ENCODE data around the gene NUCKS1. TPM values are rescaled to one million over a fixed set of nuclear protein-coding genes. Genes with fewer than 3 reads are reported as not detected.

Gene NUCKS1
- total RNA-seq, 1 experiment from 2014 or later, result 184 TPM

DNA sequence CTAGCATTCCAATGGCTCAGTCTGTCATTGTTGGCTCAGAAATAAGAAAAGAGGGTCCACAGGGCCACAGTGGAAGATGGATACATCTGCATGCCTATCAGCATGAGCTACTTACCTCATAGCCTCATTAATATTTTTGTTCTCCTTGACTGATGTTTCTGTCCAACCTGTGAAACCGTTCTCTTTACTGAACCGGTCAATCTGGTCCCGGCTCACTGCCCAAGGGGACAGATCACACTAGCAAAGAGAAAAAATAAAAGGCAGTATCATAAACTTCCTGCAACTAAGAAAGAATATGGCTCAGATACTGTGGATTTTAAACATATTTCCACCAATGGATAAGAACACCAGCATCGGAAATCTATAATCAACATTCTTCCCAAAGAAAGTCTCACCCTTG lies 20.6 kb upstream of the NUCKS1 start:
- DNase-seq (ENCODE audit: low read depth), result no peak

DNA sequence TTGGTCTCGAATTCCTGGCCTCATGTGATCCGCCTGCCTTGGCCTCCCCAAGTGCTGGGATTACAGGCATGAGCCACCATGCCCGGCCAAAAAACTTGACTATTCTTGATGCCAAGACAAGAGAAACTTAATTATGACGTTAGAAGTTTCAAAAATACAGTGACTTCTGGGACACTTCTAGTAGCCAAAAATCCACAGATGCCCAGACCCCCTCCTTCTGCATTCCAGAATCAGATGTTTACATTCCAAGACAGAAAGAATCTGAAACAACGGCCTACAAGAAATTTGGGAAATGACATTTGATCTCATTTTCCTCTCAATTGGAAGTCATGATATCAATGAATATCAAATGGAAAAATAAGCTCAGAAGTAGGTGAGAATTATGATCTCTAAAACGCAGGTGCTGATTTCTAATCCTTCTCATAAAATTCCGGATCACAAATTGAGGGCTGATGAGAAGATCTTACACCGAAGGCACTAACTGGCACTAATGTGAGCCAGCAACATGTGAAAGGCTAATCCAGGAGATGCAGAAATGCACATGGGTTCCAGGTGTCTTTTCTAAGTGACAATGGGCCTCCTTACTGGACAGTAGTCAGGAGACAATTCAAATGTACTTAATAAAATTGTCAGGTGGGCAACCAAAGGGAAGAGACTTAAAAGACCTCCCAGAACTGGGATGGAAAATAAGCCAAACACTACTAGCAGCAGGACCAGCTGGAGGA lies 19.8 kb upstream of the NUCKS1 start:
- DNase-seq (ENCODE audit: low read depth), result no peak

DNA sequence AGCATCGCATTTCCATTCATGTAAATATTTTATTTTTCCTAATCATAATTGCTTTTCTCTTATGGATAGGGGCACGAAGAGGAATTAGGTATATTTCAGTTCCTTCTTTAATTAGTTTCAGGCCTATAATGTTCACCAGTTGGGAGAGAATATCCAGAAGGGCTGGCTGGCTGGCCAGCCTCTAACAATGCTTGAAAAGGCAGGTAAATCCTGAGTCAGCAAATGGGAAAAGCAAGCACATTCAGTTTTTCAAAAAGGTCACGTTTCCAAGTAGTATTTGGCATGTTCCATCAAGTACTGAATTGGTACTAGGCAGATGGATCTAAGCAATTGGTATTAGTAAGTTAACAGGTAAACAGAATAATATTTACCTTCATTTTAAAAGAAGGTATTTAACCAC lies 17.3 kb upstream of the NUCKS1 start:
- no peak for DNase-seq (ENCODE audit: low read depth)

DNA sequence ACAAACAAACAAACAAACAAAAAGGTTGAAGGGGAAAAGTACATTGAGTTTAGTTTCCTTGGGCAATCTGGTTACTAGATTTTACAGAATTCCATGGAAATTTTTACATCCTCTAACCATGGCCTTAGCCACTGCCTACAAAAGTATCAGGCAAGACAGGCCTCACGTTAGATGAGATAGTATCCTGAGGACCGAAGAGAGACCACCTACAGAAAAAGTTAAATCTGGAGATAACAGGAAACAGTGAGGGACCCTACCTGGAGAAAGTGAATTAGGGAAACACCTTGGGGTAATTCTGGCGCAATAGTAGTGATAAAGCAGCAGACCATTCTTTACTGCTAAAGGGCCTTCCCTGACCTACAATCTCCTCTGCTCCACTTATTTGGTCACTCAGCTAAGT lies 16.6 kb upstream of the NUCKS1 start:
- DNase-seq (ENCODE audit: low read depth), result no peak

DNA sequence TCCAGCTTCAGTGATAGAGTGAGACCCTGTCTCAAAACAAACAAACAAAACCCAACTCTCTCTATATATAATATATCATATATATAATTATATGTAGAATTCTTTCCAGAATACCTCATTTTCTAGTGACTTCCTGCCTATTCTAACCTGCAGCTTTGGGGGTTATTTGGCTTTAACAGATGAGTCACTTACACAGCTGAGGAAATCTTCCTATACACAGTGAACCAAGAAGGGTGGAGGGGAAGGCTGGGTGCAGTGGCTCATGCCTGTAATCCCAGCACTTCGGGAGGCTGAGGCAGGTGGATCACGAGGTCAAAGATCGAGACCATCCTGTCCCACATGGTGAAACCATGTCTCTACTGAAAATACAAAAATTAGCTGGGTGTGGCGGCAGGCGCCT lies 16.1 kb upstream of the NUCKS1 start:
- peak; percentile 44 for DNase-seq (ENCODE audit: low read depth)

DNA sequence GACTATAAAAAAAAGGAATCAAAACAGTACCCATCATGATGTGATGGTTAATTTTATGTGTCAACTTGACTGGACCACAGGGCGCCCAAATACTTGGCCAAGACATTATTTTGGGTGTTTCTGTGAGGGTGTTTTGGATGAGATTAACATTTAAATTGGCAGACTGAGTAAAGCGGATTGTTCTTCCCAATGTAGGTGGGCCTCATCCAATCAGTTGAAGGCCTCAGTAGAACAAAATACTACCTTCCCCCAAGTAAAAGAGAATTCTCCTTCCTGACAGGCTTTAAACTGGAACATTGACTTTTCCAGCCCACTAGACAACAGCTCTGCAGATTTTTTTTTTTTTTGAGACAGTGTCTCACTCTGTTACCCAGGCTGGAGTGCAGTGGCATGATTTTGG lies 14.6 kb upstream of the NUCKS1 start:
- DNase-seq (ENCODE audit: low read depth), result no peak

DNA sequence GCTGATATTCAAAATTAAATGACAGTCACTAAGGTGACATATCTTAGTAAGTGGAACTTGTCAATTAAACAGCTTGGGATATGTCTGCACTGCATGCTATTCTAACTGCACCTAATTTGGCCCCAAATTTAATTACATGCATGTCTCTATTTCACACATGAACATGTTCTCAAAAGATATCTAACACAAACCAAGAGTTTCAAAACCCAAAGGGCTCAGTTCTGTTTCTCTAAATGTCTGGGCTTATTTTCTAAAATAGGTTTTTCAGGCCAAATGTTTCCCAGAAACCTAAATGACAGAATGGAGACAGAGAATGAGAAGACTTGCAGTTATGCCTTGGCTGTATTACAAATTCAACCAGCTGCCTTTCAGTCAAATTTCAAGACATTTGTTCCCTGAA lies 14.0 kb upstream of the NUCKS1 start:
- no peak for DNase-seq (ENCODE audit: low read depth)

DNA sequence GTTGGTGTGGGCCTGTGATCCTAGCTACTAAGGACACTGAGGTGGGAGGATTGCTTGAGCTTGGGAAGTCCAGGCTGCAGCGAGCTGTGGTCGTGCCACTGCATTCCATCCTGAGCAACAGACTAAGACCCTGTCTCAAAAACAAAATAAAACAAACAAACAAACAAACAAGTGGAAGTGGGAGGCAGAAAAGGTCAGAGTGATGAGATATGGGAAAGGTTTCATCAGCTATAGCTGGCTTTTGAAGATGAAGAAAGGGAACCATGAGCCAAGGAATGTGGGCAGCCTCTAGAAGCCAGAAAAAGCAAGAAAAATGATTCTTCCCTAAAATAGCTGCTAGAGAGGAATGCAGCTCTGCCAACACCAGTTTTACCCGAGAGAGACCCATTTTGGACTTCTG lies 10.6 kb upstream of the NUCKS1 start:
- DNase-seq (ENCODE audit: low read depth), result no peak

DNA sequence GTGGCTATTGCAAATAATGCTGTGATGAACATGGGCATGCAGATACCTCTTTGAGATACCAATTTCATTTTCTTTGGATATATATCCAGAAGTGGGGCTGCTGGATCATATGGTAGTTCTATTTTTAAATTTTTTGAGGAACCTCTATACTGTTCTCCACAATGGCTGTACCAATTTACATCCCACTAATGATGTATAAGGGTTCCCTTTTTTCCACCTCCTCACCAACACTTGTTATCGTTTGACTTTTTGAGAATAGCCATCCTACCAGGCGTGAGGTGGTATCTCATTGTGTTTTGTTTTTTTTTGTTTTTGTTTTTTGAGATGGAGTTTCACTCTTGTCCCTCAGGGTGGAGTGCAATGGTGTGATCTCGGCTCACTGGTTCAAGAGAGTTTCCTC lies 6.6 kb upstream of the NUCKS1 start:
- no peak for DNase-seq (ENCODE audit: low read depth)

DNA sequence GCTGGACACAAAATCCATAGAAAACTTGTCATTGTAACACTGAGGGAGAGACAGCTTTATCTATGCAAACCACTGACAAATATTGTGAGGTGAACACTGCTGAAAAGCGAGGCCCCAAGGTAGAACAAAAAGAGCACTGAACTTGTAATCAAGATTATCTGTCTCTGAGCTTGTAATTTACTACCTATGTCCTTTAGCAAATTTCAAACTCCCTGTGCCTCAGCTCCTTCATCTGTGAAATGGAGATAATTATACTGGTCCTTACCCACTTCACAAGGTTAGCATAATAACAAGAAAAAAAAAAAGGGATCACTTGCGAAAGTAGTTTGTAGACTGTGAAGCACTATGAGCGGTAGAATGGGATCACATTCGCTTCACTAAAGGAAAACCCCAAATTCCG lies 4.9 kb upstream of the NUCKS1 start:
- DNase-seq (ENCODE audit: low read depth), result no peak

DNA sequence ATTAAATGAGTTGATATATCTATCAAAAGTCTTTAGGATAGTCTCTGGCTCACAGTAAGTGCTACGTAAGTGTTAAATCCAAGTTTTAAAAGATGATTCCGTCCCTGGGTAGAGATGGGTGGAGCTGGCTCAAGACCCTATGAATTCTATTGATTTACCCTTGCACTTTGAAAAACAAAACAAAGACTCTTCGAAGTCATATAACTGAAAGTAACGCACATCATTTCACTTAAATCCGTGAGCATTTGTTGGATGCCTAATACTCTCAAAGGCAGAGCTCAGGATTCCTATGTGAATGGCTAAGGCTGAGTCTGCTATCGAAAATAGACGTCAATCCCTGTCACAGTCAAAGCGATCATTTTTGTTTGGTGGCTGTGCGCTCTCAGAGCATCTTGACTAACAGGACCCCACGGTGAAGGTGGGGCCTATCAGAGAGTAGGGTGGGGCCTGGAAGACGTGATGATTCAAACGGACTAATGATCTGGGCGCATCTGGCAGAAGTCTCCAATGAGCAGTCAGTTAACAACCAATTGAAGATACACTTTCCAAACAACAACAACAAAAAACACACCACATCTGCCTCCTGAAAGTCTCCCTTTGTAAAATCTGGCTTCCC lies 1.2 kb upstream of the NUCKS1 start:
- DNase-seq (ENCODE audit: low read depth), result no peak

DNA sequence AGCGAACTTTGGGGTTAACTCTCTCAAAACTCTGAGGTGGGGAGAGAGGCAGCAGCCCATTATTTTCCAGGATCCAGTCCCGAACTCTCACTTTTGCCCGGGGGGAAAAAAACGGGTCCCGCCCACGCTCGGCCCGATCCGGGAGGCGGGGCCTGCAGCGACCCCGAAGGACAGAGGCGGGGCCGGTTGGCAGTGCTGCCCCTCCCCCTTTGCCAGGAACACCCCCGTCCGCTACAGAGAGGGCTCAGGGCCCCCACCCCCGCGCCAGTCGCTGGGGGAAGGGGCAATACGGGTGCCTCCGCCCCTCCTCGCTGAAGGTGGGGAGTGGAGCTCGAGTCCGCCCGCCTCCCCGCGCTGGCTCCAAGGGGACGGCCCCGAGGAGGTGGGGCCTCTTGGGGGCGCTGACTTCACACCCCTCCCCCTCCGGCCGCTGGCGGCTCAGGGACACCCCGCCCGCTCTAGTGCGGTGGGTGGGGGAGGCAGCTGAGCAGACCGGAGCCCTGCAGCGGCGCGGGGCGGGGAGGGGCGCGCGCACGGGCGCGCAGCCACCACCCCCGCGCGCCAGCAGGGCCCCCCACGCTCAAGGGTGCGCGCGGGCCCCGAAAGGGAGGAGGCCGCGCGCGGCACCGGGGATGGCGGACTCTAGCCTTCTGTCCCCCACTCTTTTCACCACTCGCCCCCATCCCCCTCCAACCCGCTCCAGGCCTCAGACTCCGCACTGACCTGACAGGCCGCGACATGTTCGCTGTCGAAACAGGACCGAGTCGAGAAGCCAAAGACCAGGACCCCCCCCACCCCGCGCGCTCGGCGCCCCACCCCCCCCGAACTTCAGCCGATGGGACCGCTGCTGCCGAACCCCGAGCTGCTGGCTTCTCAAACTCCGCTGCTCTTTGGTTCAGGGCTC lies 496 bp downstream of the NUCKS1 start:
- peak; percentile 98 for DNase-seq (ENCODE audit: low read depth)

DNA sequence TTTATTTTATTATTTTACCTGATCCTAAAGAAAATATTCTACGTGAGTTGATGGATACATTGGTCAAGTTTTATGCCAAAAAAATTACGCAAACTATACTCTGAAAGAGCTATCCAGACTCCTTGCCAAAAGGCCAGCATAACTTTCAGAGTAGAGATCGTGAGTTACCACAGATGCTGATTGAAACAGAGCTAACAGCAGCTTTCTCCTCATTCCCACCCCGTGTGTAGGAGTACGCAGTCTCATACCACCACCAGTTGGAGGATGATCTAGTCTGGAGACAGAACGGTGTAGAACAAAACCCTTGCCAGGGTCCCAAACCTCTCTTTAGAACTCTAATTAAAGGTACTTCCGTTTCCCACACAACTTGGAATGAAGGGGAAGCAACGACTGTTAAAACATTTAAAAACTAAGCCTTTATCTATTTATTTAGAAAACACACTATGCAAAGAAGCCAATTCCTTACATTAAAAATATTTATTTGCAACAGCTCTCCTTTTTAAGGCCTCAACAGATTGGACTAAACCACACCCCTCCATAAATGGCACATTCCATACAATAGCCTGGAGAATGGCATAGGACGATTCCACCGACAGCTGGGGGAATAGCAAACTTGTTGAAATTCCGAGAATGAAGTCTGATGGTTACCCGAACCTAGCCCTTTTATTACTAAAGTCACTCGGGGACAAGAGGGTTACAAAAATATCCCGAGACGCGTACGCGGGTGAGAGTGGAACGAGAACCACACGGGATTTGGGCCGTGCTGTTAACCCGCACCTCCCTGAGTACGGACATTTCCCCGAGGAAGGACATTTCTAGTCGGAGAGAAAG lies 1.4 kb downstream of the NUCKS1 start:
- peak; percentile 41 for DNase-seq (ENCODE audit: low read depth)

DNA sequence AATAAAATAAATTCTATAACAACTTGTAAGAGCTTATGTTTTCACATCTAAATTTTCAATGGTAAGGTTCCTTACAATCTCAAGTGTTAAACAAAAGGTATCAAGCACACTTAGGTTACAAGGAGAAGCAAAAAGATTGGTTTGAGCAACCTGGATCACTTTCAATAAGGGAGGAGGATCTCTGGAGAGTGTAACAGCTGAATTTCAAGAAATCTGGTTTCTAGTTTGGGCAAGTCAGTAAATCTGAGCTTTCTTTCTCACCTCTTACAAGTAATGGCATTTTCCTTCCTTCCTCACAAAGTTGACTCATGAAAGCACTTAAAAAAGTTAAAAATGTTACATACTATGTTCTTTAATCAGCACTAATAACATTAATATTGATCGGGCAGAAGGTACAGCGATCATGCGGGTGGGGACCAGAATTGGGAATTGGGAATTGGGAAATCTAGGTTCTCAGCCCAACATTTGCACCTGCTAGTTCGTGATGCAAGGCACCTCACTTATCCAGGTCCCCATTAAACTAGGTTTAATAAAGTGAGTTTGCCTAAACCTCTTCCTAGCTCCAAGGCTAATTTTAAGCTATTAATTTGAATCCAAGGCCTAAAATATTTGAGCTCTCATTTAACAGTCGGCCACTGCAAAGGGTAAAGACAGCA lies 3.1 kb downstream of the NUCKS1 start:
- no peak for DNase-seq (ENCODE audit: low read depth)

DNA sequence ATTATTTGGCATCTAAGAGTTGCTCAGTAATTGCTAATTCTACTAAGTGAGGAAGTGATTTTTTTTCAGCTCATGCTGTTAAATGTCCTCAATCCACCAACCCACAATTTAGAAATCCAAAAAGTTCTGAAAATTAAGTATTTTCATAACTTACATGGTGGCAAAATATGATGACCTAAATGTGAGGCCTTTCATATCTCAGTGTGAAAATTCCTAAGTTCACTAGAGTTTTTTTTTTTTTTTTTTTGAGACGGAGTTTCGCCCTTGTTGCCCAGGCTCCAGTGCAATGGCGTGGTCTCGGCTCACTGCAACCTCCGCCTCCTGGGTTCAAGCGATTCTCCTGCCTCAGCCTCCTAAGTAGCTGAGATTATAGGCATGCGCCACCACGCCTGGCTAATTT lies 5.6 kb downstream of the NUCKS1 start:
- DNase-seq (ENCODE audit: low read depth), result no peak

DNA sequence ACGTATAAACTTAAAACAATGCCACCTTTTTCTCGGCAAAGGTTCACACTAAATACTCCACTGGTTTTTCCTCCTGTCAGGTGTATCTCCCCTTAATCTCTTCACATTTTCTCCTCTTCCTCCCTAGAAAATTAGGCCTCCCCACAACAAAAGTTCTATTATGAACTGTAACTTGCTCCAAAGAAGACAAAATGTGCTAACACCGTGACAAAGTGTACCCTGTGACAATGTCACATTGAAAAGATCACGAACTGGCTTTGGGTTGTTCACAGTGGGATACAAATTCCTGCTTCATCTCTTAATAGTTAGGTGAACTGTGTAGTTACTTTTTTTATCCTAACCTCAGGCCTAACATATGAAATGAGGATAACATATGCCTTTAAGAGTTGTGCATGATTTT lies 6.0 kb downstream of the NUCKS1 start:
- no peak for DNase-seq (ENCODE audit: low read depth)

DNA sequence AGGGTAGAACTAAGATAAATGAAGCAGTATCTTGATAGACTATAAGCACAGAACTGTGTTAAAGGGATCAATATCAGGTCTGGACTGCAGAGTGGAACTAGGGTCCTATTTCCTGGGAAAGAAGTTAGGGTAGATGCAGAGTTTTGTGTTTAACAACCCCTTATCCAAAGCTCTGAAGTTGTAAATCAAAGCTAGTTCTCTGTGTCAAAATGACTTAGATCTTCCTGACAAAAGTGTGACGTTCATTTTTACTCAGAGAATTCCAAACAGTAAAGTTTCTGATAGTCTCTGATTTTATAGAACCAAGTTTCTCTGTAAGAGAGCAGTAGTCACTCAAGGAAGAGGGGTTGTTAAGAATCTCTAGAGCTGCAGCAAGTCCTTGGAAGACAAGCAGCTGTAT lies 8.3 kb downstream of the NUCKS1 start:
- no peak for DNase-seq (ENCODE audit: low read depth)

DNA sequence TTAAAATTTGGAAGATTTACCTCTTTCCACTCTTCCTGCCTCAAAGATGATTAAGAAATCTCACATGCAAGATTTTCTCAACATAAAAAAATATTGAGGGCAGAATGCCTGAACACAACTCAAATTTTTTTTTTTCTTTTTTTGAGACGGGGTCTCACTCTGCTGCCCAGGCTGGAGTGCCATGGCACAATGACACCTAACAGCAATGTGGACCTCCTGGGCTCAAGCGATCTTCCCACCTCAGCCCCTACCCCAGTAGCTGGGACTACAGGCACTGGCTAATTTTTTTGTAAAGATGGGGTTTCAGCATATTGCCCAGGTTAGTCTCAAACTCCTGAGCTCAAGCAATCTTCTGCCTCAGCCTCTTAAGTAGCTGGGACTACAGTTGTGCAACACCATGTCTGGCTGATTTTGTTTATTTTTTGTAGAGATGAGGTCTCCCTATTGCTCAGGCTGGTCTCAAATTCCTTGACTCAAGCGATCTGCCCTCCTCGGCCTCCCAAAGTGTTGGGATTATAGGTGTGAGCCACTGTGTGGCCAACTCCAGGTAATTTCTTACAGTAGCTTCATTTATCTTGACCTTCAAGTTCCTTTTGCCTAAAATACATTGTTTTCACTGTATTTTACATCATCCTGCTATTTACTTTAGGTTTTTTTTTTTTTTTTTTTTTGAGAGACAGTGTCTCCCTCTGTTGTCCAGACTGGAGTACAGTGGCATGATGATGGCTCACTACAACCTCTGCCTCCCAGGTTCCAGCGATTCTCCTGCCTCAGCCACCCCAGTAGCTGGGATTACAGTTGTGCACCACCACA lies 10.4 kb downstream of the NUCKS1 start:
- DNase-seq (ENCODE audit: low read depth), result peak; percentile 38

DNA sequence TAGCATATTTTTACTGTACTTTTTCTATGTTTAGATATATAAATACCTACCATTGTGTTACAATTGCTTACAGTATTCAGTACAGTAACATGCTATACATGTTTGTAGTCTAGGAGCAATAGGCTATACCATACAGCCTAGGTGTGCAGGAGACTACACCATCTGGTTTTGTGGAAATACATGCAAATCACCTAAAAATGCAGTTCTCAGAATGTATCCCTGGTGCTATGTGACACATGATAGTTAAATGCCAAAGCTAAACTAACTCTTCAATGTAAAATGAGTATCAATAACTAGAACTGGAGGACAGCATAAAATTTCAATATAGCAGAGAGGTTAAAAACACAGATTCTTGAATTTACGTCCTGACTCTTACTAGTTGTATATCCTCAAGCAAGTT lies 14.8 kb downstream of the NUCKS1 start:
- DNase-seq (ENCODE audit: low read depth), result no peak

DNA sequence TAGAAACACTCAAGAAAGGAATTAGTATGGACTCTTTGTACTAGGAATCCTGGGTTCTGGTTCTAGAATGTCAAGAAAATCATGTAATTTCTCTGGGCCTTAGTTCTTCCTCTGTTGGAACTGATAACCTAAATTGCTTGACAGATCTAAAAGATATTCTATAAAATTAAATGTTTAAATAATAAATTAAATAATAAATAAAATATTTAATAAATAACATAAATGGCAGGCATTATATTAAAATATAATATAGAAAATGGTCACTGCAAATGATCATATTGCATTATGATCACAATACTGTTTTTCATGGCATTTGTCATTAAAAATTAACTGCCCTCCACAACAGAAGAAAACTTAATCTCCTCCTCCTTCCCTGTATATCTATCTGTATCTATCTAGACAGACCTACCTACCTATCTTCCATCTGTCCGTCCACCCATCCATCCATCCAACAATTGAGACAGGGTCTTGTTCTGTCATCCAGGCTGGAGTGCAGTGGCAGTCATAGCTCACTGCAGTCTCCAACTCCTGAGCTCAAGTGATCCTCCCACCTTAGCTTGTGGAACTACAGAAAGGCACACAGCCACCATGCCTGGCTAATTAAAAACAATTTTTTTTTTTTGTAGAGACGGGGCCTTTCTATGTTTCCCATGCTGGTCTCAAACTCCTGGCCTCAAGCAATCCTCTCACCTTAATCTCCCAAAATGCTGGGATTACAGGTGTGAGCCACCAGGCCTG lies 16.4 kb downstream of the NUCKS1 start:
- no peak for DNase-seq (ENCODE audit: low read depth)
